Lung microvascular endothelial cell (primary cell): ENCODE results near the gene BRCA1. TPM values are rescaled to one million over a fixed set of nuclear protein-coding genes. Genes with fewer than 3 reads are reported as not detected.
"Not testable (repeated sequence)": the region's sequence is repeated elsewhere in the genome, so short reads cannot be mapped to it uniquely, and the experiment has no call there.

ENCODE experiments used
- DNase-seq, 2 donors: peaks; one replicate each; pipeline versions ENCODE4 v3.0.0 to v3.0.0-alpha.2; 2010; ENCODE audit warnings: low read depth in 2 of 2
- total RNA-seq: library from RNA; depleted of rRNA; stranded (reverse); fragments of >200 nt; gene quantifications from 2 replicates; pipeline ENCODE4 v1.2.1, GENCODE V29; 2014

The BRCA1 gene
- total RNA-seq = 5.2 and 8.7 TPM in 2 replicates

DNA sequence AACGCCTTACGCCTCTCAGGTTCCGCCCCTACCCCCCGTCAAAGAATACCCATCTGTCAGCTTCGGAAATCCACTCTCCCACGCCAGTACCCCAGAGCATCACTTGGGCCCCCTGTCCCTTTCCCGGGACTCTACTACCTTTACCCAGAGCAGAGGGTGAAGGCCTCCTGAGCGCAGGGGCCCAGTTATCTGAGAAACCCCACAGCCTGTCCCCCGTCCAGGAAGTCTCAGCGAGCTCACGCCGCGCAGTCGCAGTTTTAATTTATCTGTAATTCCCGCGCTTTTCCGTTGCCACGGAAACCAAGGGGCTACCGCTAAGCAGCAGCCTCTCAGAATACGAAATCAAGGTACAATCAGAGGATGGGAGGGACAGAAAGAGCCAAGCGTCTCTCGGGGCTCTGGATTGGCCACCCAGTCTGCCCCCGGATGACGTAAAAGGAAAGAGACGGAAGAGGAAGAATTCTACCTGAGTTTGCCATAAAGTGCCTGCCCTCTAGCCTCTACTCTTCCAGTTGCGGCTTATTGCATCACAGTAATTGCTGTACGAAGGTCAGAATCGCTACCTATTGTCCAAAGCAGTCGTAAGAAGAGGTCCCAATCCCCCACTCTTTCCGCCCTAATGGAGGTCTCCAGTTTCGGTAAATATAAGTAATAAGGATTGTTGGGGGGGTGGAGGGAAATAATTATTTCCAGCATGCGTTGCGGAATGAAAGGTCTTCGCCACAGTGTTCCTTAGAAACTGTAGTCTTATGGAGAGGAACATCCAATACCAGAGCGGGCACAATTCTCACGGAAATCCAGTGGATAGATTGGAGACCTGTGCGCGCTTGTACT is at the start of gene BRCA1:
Gene BRCA1 (minus strand): TSS at position 232 of the 834 bp plus-strand sequence. CDS start 1,268 bp downstream, outside the sequence.
- peak; percentile 98 to 99 for DNase-seq

- peak; percentile 59 to 93 for DNase-seq
Measured at GRCh38 chr17:43171586-43172487, 46.7 kb upstream of the BRCA1 start.

GRCh38 chr17:43170766-43171585 is 45.8 kb upstream of the BRCA1 start, which contains the start of gene NBR1:
NBR1 (plus strand) TSS chr17:43171214; CDS start chr17:43175800, 4,586 bp downstream.
- peak; percentile 99 for DNase-seq

- peak; percentile 96 to 97 for DNase-seq
Measured at GRCh38 chr17:43170140-43170765, 45.1 kb upstream of the BRCA1 start.

- peak; percentile 33 to 75 for DNase-seq
Measured at GRCh38 chr17:43169561-43170139, 44.5 kb upstream of the BRCA1 start.

- DNase-seq = not testable (repeated sequence)
Measured at GRCh38 chr17:43165971-43166370, 40.8 kb upstream of the BRCA1 start.

GRCh38 chr17:43159957-43160356 is 34.8 kb upstream of the BRCA1 start:
- DNase-seq = not testable (repeated sequence)

GRCh38 chr17:43159232-43159631 is 34.1 kb upstream of the BRCA1 start:
- DNase-seq = not testable (repeated sequence)

- no peak for DNase-seq
Measured at GRCh38 chr17:43155666-43156065, 30.5 kb upstream of the BRCA1 start.

- DNase-seq = not testable (repeated sequence)
Measured at GRCh38 chr17:43153197-43153835, 28.2 kb upstream of the BRCA1 start.

GRCh38 chr17:43151880-43152456 is 26.8 kb upstream of the BRCA1 start:
- DNase-seq = no peak

GRCh38 chr17:43146649-43147048 is 21.5 kb upstream of the BRCA1 start:
- DNase-seq = no peak

- DNase-seq = no peak
Measured at GRCh38 chr17:43143201-43143600, 18.0 kb upstream of the BRCA1 start.

DNA sequence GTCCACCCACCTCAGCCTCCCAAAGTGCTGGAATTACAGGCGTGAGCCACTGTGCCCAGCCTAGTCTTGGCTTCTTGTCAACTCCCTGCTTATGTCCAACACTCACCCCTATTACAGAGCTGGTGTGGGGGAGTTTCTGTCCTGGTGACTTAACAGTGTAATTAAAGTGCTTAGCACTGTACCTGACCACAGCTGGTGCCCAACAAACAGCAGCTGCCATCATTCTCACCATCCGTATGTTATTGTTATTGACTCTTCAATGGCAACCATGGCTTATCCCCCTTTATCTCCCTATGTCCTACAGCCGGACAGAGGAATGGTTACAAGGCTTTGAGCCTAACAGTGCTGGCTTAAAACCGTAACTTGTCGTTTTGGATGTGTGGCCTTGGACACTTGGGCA is 17.0 kb upstream of the BRCA1 start:
- no peak for DNase-seq

GRCh38 chr17:43140396-43141332 is 15.5 kb upstream of the BRCA1 start:
- DNase-seq = no peak

DNA sequence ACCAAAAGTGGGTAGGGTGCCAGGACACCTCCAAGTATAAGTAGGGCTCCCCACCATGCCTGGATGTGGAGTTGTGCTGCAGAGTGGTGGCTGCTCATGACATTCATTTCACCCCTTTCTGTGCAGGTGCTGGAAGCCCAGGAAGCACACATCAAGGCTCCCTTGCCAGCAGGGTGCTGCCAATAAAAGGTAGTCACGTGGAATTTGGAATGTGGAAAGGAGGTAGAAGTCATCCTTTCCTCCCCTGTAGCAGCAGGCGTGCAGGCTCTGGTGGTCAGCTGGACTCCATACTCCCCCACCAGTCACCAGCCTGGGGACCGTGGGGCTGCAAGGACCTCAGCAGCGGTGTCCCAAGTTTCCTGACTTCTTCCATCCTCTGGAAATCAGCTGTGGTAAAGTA is 13.4 kb upstream of the BRCA1 start:
- not testable (repeated sequence) for DNase-seq

DNA sequence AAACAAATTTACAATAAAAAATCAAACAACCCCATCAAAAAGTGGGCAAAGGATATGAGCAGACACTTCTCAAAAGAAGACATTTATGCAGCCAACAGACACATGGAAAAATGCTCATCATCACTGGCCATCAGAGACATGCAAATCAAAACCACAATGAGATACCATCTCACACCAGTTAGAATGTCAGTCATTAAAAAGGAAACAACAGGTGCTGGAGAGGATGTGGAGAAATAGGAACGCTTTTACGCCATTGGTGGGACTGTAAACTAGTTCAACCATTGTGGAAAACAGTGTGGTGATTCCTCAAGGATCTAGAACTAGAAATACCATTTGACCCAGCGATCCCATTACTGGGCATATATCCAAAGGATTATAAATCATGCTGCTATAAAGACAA is 11.4 kb upstream of the BRCA1 start:
- DNase-seq = not testable (repeated sequence)

DNA sequence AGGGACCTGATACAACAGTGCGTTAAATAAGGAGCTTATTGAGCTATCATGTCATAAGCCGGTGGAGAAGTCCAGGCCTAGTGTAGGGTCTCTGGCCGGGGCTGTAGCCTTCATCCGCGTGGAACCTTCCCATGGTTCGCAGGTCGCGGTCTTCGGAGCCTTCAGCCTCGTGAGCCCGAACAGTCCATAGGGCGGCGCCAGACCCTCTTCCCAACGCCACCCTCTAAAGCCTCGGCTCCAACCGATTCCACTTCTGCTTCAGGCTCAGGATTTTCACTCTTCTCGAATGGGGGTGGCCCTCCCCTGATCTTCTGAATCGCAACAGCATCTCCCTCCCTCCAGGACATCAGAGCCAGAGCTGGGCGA is 10.3 kb upstream of the BRCA1 start:
- no peak for DNase-seq
